AG10803 (cell line): ENCODE data around the gene PPM1H.

ENCODE experiments used
- DNase-seq: peaks from one replicate; pipeline ENCODE4 v3.0.0; 2010; ENCODE audit warnings: low read depth
- H3K4me3 ChIP-seq: 2 replicates; pipeline ENCODE4 v1.5.1; 2011; ENCODE audit warnings: mild to moderate bottlenecking, low read length, control low read depth
- CTCF ChIP-seq: conservative IDR thresholded peaks from 2 replicates; pipeline ENCODE4 v1.5.1; 2011; ENCODE audit warnings: mild to moderate bottlenecking, low read length, control low read depth, inconsistent platforms

Gene PPM1H

GRCh38 chr12:62799766-62800406, 135.1 kb downstream of the PPM1H start:
- no peak overlapping the region for H3K4me3 ChIP-seq
- no peak for DNase-seq
- no peak for TF ChIP-seq CTCF

- peak; percentile 99 for TF ChIP-seq CTCF
- DNase-seq = peak; percentile 72
- no peak overlapping the region for H3K4me3 ChIP-seq
Measured at GRCh38 chr12:62799126-62799736, 135.7 kb downstream of the PPM1H start.

- no peak for DNase-seq
- no peak overlapping the region for H3K4me3 ChIP-seq
- TF ChIP-seq CTCF = no peak
Measured at GRCh38 chr12:62794218-62794583, 140.7 kb downstream of the PPM1H start.

- peak; percentile 97 for TF ChIP-seq CTCF
- no peak overlapping the region for H3K4me3 ChIP-seq
- DNase-seq = peak; percentile 99
Measured at GRCh38 chr12:62793256-62794217, 141.4 kb downstream of the PPM1H start.

- no peak overlapping the region for H3K4me3 ChIP-seq
- no peak for TF ChIP-seq CTCF
- DNase-seq = no peak
Measured at GRCh38 chr12:62792236-62792870, 142.6 kb downstream of the PPM1H start.

- DNase-seq = no peak
- no peak for TF ChIP-seq CTCF
Measured at GRCh38 chr12:62789851-62790250, 145.1 kb downstream of the PPM1H start.

More at GRCh38 chr12:62789851-62790250, 145.1 kb downstream of the PPM1H start:
- no peak overlapping the region for H3K4me3 ChIP-seq
